ENCODE data around the gene GTPBP10.

Gene GTPBP10

DNA sequence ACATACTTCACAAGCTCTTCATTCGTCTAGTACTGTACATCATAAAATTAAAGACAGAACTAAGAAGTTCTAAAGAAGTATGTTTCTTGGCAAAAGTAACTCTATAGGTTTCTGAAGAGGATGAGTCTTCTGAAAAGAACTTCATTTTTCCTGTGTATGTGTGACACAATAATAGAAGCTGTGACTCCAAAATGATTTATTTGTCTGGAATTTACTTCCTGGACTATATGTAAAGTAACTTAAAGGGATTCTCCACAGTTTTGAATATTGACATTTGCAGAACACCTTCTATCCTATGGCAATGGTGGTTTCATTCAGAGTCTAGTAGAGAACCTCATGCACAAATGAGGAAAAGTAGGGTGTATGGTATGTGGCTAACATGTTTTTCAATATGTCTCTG lies 36.9 kb downstream of the GTPBP10 start:
- no peak for DNase-seq

DNA sequence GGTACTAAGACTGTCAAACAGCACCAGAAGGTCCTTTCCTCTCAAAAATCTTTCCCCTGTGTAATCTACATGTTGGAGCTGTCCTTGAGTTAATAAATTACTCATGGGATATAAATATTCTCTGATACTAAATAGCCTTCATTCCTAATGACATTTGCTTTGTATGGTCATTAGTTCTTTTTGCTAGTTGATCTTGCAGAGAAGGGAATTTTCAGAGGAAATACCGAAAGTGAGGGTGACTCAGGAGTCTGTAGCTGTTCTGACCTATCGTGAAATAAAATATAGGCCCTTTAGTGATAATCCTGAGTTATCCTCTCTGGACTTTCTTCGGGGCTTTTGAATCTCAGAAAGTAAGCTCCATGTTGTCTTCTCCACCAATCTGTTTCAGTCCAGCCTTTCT lies 37.3 kb downstream of the GTPBP10 start:
- no peak for DNase-seq

DNA sequence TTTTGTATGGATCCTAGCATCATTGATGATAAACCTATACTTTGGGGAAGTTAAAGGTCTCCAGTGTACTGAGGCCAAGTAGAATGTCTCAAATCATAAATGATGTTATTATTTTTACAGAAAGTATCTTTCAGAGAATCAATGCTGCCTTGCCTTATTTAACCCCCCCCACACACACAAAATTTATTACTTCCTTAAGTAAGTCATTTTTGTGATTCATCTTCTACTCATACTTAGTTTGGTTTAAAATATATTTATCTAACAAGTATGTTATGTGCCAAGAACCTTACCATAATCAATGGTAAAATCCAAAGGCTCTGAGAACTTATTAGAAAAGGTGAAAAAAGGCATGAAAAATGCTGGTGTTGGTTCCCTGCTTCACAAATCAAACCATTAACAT lies 37.9 kb downstream of the GTPBP10 start:
- no peak for DNase-seq

DNA sequence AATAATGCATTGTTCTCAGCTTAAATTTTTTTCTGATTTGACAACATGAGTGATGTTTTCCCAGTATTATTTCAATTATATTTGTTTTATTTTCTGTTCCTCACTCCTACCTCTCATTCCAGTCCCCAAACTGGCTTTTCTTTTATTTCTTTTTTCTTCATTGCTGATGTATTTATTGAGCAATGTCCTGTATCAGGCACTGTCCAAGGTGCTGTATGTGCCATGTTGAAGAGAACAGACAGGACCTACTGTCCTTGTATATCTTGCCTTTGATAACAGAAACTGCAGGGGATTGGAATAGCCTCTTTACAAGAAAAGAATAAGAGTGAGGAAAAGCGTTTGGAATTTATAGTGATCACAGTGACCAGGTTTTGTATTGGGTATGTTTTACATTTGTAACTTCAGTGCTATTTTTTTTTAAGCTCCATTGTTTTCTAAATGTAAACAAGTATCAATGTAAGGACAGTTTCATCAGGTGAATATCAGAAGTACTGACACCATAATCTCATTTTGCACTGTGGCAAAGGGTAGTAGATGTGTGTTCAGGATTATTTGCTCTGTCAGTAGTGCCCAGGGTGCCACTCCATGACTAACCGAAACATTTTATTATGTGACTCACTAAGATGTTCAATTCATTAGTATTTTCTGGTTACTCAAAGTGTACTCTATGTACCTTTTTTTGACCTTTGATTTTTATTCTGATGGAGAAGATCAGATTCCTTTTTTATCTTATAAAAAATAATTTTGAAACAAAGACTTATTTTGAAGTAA lies 41.1 kb downstream of the GTPBP10 start:
- DNase-seq, result no peak

DNA sequence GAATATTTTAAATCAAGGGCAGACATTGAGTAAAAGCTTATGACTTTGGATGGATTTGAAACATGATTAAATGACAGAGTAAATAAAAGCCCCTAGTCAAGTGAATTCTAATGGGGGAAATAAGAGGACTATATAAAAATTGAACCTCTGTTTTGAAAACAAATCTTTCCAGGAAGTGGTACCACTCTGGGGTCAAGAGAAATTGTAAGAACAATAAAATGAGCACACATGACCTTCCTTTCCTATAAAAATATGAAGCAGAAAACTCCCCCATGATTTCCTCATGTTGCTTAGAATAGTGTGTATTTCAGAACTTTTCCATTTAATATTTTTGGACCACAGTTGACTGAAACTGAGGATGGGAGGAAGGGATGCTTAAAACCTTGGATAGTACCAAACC lies 44.4 kb downstream of the GTPBP10 start:
- no peak for DNase-seq

DNA sequence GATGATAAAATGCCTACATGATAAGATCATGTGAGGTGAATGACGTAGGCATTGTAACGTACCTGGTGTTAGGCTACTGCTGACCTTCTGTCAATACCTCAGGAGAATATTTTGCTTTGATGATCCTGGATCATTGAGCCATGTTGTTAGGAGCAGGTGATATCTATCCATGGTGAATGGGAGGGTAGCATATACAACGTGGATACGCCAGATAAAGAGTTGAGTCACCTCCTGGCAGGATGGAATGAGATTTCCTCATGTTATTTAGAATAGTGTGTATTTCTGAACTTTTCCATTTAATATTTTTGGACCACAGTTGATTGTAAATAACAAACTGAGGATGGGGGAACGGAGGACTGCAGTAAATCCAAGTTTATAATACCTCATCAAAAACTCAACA lies 45.0 kb downstream of the GTPBP10 start:
- DNase-seq, result no peak

DNA sequence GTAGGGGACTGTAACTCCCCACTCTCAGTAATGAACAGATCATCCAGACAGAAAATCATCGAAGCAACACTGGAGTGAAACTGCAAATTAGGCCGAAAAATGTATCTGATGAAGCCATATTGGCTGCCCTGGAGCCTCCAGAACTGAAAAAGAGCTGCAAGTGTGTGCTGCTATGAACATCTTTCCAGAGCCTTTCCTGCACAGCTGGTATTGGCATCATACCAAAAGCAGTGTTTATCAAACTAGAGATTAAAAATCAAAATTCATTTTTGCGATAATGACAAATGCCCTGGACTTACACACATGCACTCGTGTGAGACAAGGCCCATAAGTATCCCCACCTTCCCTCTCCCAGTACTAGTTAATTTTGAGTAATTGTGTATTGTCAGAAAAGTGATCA lies 49.9 kb downstream of the GTPBP10 start:
- no peak for DNase-seq

DNA sequence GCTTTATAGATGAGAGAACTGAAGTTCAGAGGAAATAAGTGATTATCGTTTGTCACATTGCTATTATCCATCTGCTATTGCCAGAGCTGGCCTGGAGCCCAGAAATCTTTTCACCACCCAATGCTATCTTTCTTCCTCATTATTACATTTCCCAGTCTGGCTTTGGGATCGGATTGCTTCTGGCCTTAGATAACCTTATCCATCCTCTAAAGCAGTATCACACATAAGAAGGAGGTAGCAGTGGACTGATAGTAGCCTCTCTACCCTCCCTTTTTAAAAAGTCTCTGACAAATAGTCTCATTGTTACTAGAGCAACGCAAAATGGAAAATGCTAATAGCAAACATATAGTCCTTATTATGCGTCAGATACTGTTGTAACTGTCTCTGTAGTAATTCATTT lies 55.5 kb downstream of the GTPBP10 start:
- DNase-seq, result no peak

DNA sequence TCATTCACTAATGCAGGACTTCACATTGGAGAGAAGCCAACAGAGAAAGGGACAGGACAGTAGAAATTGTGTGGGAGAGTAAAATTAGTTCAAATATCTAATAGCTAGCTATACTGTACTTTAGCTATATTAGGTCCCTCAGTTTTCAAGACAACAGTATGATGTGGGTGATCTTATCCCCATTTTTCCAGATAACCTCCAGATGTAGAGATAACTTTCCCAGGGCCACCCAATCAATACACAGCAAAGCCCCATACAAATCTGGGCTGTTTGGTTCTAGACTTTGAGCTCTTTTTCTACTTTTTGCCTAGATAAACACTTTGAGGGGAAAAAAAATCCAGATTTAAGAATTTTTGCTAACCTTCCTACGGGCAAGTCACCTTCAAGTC lies 56.3 kb downstream of the GTPBP10 start:
- DNase-seq, result no peak

DNA sequence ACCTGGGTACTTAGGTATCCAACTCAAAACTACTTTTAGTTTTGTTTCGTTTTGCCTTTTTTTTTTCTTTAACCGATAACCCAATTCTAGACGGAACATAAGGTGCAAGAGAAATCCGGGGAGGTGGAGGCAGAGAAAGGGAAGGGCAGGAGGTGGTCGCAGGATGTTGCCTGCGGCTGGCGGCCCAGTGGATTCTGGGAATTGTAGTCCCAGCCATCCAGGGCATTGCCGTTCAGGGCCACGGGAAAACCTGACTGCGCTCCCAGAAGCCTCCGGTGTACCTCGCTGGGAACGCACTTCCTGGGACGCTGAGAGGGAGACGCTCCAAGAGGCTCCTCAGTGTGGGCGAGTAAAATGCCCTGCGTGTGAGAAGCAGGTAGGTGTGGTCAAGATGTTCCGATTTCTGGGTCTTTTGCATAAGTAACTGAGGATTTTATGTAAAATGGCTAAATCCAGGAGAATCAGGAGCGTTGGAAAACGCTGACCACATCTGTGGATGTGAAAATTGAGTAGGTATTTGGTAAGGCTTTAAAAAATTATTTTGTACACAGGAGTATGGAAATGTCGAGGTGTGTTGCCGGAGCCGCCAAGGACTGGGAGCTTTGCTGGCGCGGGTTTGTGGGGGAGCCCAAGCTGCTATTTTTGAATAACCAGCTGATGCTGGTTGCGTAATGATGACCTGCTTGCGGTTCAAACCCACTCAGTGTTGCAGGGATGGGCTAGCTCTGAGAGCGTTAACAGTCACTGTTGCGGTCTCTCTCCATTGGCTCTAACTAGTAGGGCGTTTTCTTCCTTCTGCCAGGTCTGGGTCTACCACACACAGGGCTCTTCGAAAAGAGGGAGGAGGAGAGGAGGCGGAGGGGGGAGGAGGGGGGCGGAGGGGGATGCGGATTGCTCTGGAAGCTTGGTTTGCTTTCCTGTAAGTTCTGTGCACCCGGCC lies 56.9 kb downstream of the GTPBP10 start, which contains the start of gene CLDN12:
CLDN12 (plus strand) TSS at position 288 of the 940 bp plus-strand sequence. CDS start 9,216 bp downstream, outside the sequence.
- peak; percentile 85 for DNase-seq

DNA sequence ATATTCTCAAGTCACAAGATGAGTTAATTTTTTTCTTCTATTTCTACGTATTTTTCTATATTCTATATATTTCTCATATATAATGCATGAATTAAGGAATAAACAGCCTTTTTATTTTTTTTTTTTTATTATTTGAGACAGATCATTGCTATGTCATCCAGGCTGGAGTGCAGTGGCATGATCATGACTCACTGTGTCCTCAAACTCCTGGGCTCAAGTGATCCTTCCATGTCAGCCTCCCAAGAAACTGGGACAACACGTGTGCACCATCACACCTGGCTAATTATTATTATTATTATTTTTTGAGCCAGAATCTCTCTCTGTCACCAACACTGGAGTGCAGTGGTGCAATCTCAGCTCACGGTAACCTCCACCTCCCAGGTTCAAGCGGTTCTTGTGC lies 58.3 kb downstream of the GTPBP10 start:
- DNase-seq, result no peak

DNA sequence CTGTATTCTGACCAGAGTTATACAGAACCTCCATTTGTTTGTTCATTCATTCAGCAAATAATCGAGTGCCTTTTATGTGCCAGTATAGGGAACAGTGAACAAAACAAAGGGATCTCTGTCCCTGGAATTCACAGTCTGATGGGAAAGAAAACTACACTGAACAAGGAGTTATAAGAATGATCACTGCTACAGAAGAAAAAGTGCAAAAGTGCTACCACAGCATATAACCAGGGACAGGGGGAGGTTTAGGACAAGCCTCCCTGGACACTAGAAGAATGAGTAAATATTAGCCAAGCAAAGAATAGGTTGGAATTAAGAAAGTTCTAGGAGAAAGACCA lies 60.9 kb downstream of the GTPBP10 start:
- DNase-seq, result no peak

DNA sequence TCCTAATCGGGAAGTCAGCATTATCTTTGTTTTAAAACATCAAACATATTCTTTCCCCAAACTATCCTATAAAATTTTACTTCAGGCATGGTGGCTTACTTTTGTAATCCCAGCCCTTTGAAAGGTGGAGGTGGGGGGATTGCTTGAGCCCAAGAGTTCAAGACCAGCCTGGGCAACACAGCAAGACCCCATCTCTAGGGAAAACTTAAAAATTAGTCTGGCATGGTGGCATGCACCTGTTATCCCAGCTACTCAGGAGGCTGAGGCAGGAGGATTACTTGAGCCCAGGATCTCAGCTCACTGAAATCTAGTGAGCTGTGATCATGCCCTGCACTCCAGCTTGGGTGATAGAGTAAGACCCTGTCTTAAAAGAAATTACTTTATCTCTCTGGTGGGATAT lies 61.6 kb downstream of the GTPBP10 start:
- DNase-seq, result no peak

DNA sequence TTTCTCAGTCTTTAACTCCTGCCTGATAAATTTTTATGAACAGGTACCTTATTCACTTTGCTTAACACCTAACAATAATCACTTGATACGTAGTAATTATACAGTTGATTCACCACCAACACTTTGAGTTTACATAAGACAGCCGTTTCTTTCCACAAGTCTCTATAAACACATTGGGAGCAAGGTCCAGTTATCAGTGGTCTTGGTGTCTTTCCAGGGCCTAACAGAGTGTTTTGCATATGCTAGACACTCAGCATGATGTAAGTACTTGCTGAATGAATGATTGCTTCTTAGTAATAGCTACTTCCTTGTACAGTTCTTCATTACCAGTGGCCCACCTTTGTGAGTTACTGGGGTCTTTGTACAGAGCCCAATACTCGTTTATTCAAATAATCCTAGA lies 63.2 kb downstream of the GTPBP10 start:
- DNase-seq, result no peak

DNA sequence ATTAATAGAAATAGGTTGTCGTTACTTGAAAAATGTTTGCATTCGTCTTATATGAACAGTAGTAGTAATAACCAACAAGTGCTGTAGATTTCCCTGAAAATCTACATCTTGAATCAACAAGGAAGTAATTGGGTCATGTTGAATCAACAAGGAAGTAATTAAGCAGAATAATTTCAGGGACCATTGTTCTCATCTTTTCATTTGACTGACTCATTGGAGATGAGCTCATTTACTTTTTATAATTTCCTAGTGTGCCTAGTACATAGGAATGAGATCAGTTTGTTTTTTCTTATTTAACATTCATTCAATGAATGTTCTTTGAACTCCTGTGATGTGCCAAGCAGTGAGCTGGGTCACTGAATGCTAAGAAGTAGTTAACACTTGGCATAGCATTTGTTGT lies 65.0 kb downstream of the GTPBP10 start:
- no peak for DNase-seq

DNA sequence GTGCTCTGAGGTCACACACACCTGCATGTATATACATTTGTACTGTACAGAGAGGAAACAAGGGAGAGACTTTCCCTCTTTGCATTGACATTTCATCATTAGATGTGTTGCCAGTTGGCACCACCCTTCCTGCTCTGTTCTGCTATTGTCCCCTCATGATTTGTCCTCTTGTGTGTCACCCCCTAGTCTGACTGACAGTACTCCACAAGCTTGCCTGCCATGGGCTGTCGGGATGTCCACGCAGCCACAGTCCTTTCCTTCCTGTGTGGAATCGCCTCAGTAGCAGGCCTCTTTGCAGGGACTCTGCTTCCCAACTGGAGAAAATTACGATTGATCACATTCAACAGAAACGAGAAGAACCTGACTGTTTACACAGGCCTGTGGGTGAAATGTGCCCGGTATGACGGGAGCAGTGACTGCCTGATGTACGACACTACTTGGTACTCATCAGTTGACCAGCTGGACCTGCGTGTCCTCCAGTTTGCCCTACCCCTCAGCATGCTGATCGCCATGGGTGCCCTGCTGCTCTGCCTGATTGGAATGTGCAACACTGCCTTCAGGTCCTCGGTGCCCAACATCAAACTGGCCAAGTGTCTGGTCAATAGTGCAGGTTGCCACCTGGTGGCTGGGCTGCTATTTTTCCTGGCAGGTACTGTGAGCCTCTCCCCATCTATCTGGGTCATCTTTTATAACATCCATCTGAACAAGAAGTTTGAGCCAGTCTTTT lies 66.1 kb downstream of the GTPBP10 start:
- DNase-seq, result peak; percentile 15

DNA sequence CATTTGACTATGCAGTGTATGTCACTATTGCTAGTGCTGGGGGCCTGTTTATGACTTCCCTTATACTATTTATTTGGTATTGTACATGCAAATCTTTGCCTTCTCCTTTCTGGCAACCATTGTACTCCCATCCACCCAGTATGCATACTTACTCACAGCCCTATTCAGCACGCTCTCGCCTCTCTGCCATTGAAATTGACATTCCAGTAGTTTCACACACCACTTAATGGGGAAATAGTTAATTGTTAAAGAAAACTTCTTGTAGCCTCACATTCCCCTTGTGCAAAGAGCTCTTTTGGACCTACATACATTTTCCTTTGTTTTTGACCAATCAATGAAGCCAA lies 66.6 kb downstream of the GTPBP10 start:
- DNase-seq, result no peak

DNA sequence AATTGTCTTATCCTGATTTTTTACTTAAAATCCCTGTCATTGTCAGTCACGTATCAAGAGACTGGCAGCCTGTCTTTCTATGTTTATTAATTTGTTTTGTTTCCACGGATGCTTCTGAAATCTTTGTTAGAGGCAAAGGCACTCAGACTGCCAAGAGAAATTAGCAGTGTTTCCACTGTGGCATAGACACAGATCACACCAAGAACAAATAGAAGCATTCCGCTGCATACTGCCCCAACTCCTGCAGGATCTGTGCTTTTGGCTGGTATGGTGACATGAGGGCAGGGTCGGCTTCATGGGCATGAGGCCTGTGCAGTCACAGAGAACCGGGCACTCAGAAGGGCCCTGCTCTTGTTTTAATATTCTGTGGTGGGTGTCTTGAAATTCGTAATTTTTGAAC lies 75.1 kb downstream of the GTPBP10 start:
- no peak for DNase-seq

DNA sequence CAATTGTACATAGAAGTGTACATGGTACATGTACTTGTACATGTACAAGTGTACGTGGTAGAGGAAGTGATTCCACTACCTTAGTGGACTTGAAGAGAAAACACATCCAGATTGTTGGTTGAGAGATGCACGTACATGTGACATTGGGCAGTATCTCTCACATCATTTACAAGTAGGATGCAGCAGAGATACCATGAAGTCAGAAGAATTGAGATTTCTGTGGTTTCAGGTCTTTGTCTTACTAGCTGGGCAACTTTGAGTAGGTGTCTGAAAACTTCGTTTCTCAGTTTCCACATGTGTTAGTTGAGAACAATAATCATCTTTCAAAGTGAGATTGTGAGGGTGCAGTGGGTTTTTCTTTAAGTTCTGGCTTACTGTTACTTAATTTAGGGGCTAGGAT lies 78.2 kb downstream of the GTPBP10 start:
- peak; percentile 50 for DNase-seq

DNA sequence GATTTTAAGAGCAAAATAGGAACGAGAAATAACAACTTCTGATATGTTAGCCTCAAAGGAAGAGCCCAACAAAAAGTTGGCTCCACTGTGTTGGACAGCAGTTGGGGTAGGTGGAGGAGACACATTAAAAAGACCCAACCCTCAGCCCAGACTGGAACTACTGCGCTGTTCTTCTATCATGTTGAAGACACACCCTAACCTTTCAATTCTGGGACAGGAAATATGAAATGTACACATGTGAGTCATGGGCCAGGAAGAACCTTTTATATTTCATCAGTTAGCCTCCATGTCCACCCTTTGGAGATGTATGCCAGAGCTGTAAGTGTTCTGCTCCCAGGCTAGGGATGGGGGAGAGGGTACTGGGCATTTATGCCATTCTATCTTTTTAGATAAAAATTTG lies 78.9 kb downstream of the GTPBP10 start:
- peak; percentile 32 for DNase-seq

DNA sequence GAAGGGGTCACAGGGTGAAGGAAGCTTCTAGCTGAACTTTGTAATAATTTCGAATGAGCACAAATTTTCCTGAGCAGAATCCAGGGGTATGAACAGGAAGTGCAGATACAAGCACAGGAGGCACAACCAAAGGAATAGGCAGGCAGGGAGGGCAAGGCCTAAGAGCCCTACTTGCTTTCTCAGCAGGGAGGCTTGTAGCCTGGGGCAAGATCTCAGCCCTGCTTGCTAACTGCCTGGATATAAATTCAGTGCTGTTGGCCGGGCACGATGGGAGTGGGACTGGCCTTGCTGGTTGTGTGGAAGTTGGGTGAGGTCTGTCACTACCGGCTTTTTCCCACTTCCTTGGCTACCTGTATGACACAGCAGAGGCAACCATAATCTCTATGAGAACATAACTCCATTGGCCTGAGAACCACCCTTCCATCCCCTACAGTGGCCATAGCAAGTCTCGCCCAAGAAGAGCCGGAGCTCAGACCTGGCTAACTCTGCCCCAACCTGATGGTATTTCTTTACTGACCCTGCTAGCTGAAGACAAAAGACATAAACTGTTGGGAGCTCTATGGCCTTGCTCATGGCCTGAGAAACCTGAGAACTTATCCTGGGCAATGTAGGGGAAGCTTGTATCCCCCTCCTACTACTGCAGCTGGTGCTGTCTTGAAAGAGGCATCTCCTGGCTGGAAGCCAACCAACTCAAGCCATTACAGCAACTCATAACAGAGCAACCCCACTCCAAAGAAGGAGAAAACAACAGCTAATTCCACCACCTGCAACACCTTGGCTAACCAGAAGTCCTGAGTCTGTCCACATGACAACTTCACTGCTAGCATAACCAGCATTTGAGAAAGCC lies 84.3 kb downstream of the GTPBP10 start:
- DNase-seq, result no peak

DNA sequence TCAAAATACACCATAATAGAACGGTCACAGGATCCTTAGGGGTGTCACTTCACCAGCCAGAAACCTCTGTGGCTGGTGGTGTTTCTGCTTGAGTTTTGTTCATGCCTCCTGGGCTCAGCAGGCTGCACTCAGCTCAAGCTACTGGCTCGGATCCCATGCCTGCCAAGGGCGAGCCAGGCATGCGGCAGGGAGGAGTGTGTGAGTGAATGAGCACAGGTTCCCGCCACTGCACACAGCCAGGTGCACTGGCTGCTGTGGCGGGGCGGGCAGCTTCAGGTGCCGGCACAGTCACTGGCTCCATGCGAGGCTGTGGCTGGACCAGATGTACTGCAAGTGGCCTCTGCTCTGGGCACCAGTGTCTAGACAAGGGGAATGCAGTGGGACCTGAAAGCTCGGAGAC lies 86.2 kb downstream of the GTPBP10 start:
- DNase-seq, result no peak

DNA sequence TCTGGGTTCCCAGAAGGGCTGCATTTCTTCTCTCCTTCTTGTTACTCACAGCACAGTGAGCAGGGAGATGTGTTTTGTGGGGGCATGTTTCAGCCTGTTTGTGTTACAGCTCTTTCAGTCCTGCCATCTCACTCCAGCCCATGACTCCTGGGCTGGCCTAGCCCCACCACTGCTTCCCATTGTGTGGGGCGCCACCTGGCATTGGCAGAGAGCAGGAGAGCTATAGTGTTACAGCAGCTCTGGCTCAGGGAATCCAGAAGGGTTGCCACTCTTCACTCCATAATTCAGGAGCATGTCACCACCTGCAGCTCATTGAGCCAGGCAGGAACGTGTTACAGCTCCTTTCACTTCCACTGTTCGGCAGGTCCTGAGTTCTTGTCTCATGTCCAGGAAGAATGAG lies 86.7 kb downstream of the GTPBP10 start:
- DNase-seq, result no peak
